ENCODE measurements around the gene PKDREJ.

GRCh38 chr22:46260038-46260437 lies 3.1 kb downstream of the PKDREJ start:
- TF ChIP-seq, protein P1, sequence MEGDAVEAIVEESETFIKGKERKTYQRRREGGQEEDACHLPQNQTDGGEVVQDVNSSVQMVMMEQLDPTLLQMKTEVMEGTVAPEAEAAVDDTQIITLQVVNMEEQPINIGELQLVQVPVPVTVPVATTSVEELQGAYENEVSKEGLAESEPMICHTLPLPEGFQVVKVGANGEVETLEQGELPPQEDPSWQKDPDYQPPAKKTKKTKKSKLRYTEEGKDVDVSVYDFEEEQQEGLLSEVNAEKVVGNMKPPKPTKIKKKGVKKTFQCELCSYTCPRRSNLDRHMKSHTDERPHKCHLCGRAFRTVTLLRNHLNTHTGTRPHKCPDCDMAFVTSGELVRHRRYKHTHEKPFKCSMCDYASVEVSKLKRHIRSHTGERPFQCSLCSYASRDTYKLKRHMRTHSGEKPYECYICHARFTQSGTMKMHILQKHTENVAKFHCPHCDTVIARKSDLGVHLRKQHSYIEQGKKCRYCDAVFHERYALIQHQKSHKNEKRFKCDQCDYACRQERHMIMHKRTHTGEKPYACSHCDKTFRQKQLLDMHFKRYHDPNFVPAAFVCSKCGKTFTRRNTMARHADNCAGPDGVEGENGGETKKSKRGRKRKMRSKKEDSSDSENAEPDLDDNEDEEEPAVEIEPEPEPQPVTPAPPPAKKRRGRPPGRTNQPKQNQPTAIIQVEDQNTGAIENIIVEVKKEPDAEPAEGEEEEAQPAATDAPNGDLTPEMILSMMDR (optimal IDR thresholded peaks at IDR 0.05 in 1 of 3, IDR thresholded peaks at IDR 0.05 in 1 of 3, conservative IDR thresholded peaks at IDR 0.05 in 1 of 3; ENCODE audit: extremely low read depth in 1 of 3, insufficient read depth in 2 of 3, low read length in 3 of 3): no peak
- TF ChIP-seq EZH2 (IDR thresholded peaks at IDR 0.05; ENCODE audit: low read length): no peak

Measured in keratinocyte (primary cell).